Activated CD4-positive, alpha-beta memory T cell treated with anti-CD3 and anti-CD28 coated beads, Interleukin-2, amount 10 ng/mL, durations not matched to agents 7 days and 5 days (primary cell): ENCODE results near the gene NRN1L. TPM values are rescaled to one million over a fixed set of nuclear protein-coding genes. Genes with fewer than 3 reads are reported as not detected.

Experiments
- CTCF ChIA-PET: fragments of 350-600 bp; sonication (Branson Sonifier 250); formaldehyde crosslinking; loops from one replicate; lab custom pipeline; 2021; ENCODE audit warnings: antibody characterized with exemption, inconsistent platforms; lab: Charles Lee
- POLR2A ChIA-PET: fragments of 350-600 bp; sonication (Branson Sonifier 250); formaldehyde crosslinking; loops from one replicate; lab custom pipeline; 2021; ENCODE audit warnings: antibody characterized with exemption; lab: Charles Lee
- DNase-seq: peaks from one replicate; pipeline ENCODE4 v3.0.0-alpha.2; 2020
- H3K27ac Mint-ChIP-seq: one replicate; pipeline ENCODE4 v1.8.0; 2021; ENCODE audit warnings: mild to moderate bottlenecking, mixed read lengths
- H3K27me3 Mint-ChIP-seq: one replicate; pipeline ENCODE4 v1.8.0; 2021; ENCODE audit warnings: mixed read lengths
- H3K36me3 Mint-ChIP-seq: one replicate; pipeline ENCODE4 v1.8.0; 2021; ENCODE audit warnings: low read depth, mixed read lengths
- H3K4me1 Mint-ChIP-seq: one replicate; pipeline ENCODE4 v1.8.0; 2021; ENCODE audit warnings: mixed read lengths
- H3K4me3 Mint-ChIP-seq: one replicate; pipeline ENCODE4 v1.8.0; 2021; ENCODE audit warnings: mild to moderate bottlenecking, mixed read lengths
- H3K9me3 Mint-ChIP-seq: one replicate; pipeline ENCODE4 v1.8.0; 2021; ENCODE audit warnings: mixed read lengths
- total RNA-seq, 2 experiments: library from RNA; stranded (reverse); gene quantifications; one replicate each; pipeline ENCODE4 v1.2.3, GENCODE V29; 2021

NRN1L gene
- total RNA-seq, 2 experiments from 2014 or later: 0.76 to 1.3 TPM

- CTCF ChIA-PET: interaction anchor here (0.5 kb wide), 1 partner anchor 198 kb away, joined by 3 read pairs; no protein-coding TSS in a partner anchor
- peaks cover 35% of the 10 kb centered on the region for H3K4me1 Mint-ChIP-seq
- H3K27me3 Mint-ChIP-seq: no peaks in the 10 kb centered on the region
- H3K36me3 Mint-ChIP-seq: peaks cover 65% of the 10 kb centered on the region
- DNase-seq: no peak
- no peak overlapping the region for H3K27ac Mint-ChIP-seq
- H3K9me3 Mint-ChIP-seq: no peaks in the 10 kb centered on the region
- POLR2A ChIA-PET: no interaction called here
- H3K4me3 Mint-ChIP-seq: no peak overlapping the region
Measured at GRCh38 chr16:67877064-67877463, 7.6 kb upstream of the NRN1L start.

- H3K4me3 Mint-ChIP-seq: no peak overlapping the region
- no peak overlapping the region for H3K27ac Mint-ChIP-seq
- no peaks in the 10 kb centered on the region for H3K9me3 Mint-ChIP-seq
- peaks cover 27% of the 10 kb centered on the region for H3K4me1 Mint-ChIP-seq
- POLR2A ChIA-PET: no interaction called here
- CTCF ChIA-PET: no interaction called here
- no peaks in the 10 kb centered on the region for H3K27me3 Mint-ChIP-seq
- DNase-seq: no peak
- H3K36me3 Mint-ChIP-seq: peaks cover 71% of the 10 kb centered on the region
Measured at GRCh38 chr16:67878232-67878631, 6.5 kb upstream of the NRN1L start.

GRCh38 chr16:67878846-67879245 lies 5.8 kb upstream of the NRN1L start:
- POLR2A ChIA-PET: no interaction called here
- DNase-seq: no peak
- H3K9me3 Mint-ChIP-seq: no peaks in the 10 kb centered on the region
- peaks cover 75% of the 10 kb centered on the region for H3K36me3 Mint-ChIP-seq
- no peaks in the 10 kb centered on the region for H3K27me3 Mint-ChIP-seq
- H3K4me1 Mint-ChIP-seq: peaks cover 25% of the 10 kb centered on the region
- CTCF ChIA-PET: no interaction called here
- H3K4me3 Mint-ChIP-seq: no peak overlapping the region
- H3K27ac Mint-ChIP-seq: no peak overlapping the region

- POLR2A ChIA-PET: no interaction called here
- no peak for DNase-seq
- Mint-ChIP-seq H3K4me3 (no peak overlapping the region), H3K27me3 (no peaks in the 10 kb centered on the region), H3K27ac (no peak overlapping the region), H3K36me3 (peaks cover 80% of the 10 kb centered on the region), H3K9me3 (no peaks in the 10 kb centered on the region), H3K4me1 (peaks cover 19% of the 10 kb centered on the region)
- CTCF ChIA-PET: no interaction called here
Measured at GRCh38 chr16:67879462-67879861, 5.2 kb upstream of the NRN1L start.

- no peak for DNase-seq
- ChIA-PET POLR2A (no interaction called here), CTCF (no interaction called here)
- no peaks in the 10 kb centered on the region for H3K27me3 Mint-ChIP-seq
- H3K9me3 Mint-ChIP-seq: no peaks in the 10 kb centered on the region
- H3K4me1 Mint-ChIP-seq: peaks cover 14% of the 10 kb centered on the region
- H3K36me3 Mint-ChIP-seq: peaks cover 81% of the 10 kb centered on the region
- no peak overlapping the region for H3K4me3 Mint-ChIP-seq
- H3K27ac Mint-ChIP-seq: no peak overlapping the region
Measured at GRCh38 chr16:67879936-67880335, 4.7 kb upstream of the NRN1L start.

- ChIA-PET POLR2A (interaction anchor here (2.1 kb wide), 1 partner anchor 54 kb away, joined by 6 read pairs; no protein-coding TSS in a partner anchor), CTCF (interaction anchor here (0.6 to 0.8 kb wide), 2 partner anchors 11 to 71 kb away, joined by 3 read pairs; no protein-coding TSS in a partner anchor)
- Mint-ChIP-seq H3K4me3 (no peak overlapping the region), H3K9me3 (no peaks in the 10 kb centered on the region), H3K4me1 (peaks cover 8% of the 10 kb centered on the region), H3K27ac (no peak overlapping the region), H3K27me3 (no peaks in the 10 kb centered on the region), H3K36me3 (peaks cover 81% of the 10 kb centered on the region)
- no peak for DNase-seq
Measured at GRCh38 chr16:67880584-67880983, 4.1 kb upstream of the NRN1L start.

- no peak for DNase-seq
- no peaks in the 10 kb centered on the region for H3K9me3 Mint-ChIP-seq
- H3K27me3 Mint-ChIP-seq: no peaks in the 10 kb centered on the region
- peaks cover 69% of the 10 kb centered on the region for H3K36me3 Mint-ChIP-seq
- H3K4me3 Mint-ChIP-seq: no peak overlapping the region
- H3K4me1 Mint-ChIP-seq: no peaks in the 10 kb centered on the region
- CTCF ChIA-PET: interaction anchor here (0.7 to 3.8 kb wide), 6 partner anchors 9 to 72 kb away, joined by 3 to 22 read pairs (median 4); partner anchors contain the start of gene PSMB10
- no peak overlapping the region for H3K27ac Mint-ChIP-seq
- POLR2A ChIA-PET: interaction anchor here (1.2 to 3.6 kb wide), 3 partner anchors 11 to 53 kb away, joined by 4 to 19 read pairs (median 6); partner anchors contain the start of gene PSKH1
Measured at GRCh38 chr16:67881621-67882161, 3.0 kb upstream of the NRN1L start.

- H3K36me3 Mint-ChIP-seq: peaks cover 61% of the 10 kb centered on the region
- DNase-seq: no peak
- H3K4me1 Mint-ChIP-seq: no peaks in the 10 kb centered on the region
- no peaks in the 10 kb centered on the region for H3K27me3 Mint-ChIP-seq
- no peak overlapping the region for H3K27ac Mint-ChIP-seq
- CTCF ChIA-PET: interaction anchor here (0.7 to 3.8 kb wide), 9 partner anchors 8 to 362 kb away, joined by 3 to 22 read pairs (median 8); partner anchors contain the start of genes PSKH1 and PSMB10
- no peak overlapping the region for H3K4me3 Mint-ChIP-seq
- no peaks in the 10 kb centered on the region for H3K9me3 Mint-ChIP-seq
- POLR2A ChIA-PET: interaction anchor here (0.8 to 3.6 kb wide), 8 partner anchors 9 to 53 kb away, joined by 3 to 19 read pairs (median 4); partner anchors contain the start of genes CTRL, EDC4 and PSKH1
Measured at GRCh38 chr16:67882374-67883145, 2.1 kb upstream of the NRN1L start.

- H3K4me3 Mint-ChIP-seq: no peak overlapping the region
- peaks cover 53% of the 10 kb centered on the region for H3K36me3 Mint-ChIP-seq
- ChIA-PET POLR2A (interaction anchor here (0.8 to 3.6 kb wide), 9 partner anchors 8 to 157 kb away, joined by 3 to 19 read pairs (median 4); partner anchors contain the start of genes CTRL, EDC4, PSKH1 and PSMB10), CTCF (interaction anchor here (0.5 to 3.8 kb wide), 27 partner anchors 9 to 362 kb away, joined by 3 to 22 read pairs (median 4); partner anchors contain the start of genes DDX28, DUS2, EDC4 and LCAT)
- no peak for DNase-seq
- no peaks in the 10 kb centered on the region for H3K4me1 Mint-ChIP-seq
- H3K27me3 Mint-ChIP-seq: no peaks in the 10 kb centered on the region
- H3K9me3 Mint-ChIP-seq: no peaks in the 10 kb centered on the region
- no peak overlapping the region for H3K27ac Mint-ChIP-seq
Measured at GRCh38 chr16:67883146-67883871, 1.4 kb upstream of the NRN1L start.

- Mint-ChIP-seq H3K4me1 (no peaks in the 10 kb centered on the region), H3K27ac (no peak overlapping the region), H3K27me3 (no peaks in the 10 kb centered on the region), H3K4me3 (no peak overlapping the region), H3K36me3 (peaks cover 48% of the 10 kb centered on the region), H3K9me3 (no peaks in the 10 kb centered on the region)
- POLR2A ChIA-PET: interaction anchor here (0.8 to 3.6 kb wide), 7 partner anchors 9 to 157 kb away, joined by 3 to 19 read pairs (median 4); partner anchors contain the start of genes CTRL, EDC4, PSKH1 and PSMB10
- CTCF ChIA-PET: interaction anchor here (0.7 to 3.8 kb wide), 31 partner anchors 9 to 363 kb away, joined by 3 to 22 read pairs (median 3); partner anchors contain the start of genes DDX28, DUS2, EDC4 and LCAT
- peak; percentile 71 for DNase-seq
Measured at GRCh38 chr16:67883872-67884261, 818 bp upstream of the NRN1L start.

GRCh38 chr16:67885545-67885944 lies 860 bp downstream of the NRN1L start:
- Mint-ChIP-seq H3K4me3 (no peak overlapping the region), H3K9me3 (no peaks in the 10 kb centered on the region), H3K36me3 (peaks cover 34% of the 10 kb centered on the region), H3K27ac (no peak overlapping the region), H3K4me1 (no peaks in the 10 kb centered on the region), H3K27me3 (no peaks in the 10 kb centered on the region)
- no peak for DNase-seq
- POLR2A ChIA-PET: interaction anchor here (1.2 kb wide), 1 partner anchor 49 kb away, joined by 3 read pairs; no protein-coding TSS in a partner anchor
- CTCF ChIA-PET: interaction anchor here (0.9 to 2.6 kb wide), 6 partner anchors 11 to 180 kb away, joined by 3 to 10 read pairs (median 4); no protein-coding TSS in a partner anchor

- no peak overlapping the region for H3K27ac Mint-ChIP-seq
Measured at GRCh38 chr16:67885976-67886375, 1.3 kb downstream of the NRN1L start.

More at GRCh38 chr16:67885976-67886375, 1.3 kb downstream of the NRN1L start:
- Mint-ChIP-seq H3K4me3 (no peak overlapping the region), H3K9me3 (no peaks in the 10 kb centered on the region), H3K4me1 (no peaks in the 10 kb centered on the region), H3K27me3 (no peaks in the 10 kb centered on the region), H3K36me3 (peaks cover 33% of the 10 kb centered on the region)
- CTCF ChIA-PET: interaction anchor here (0.9 to 1.6 kb wide), 6 partner anchors 11 to 179 kb away, joined by 3 to 5 read pairs (median 3); no protein-coding TSS in a partner anchor
- no peak for DNase-seq
- POLR2A ChIA-PET: interaction anchor here (1.2 kb wide), 1 partner anchor 49 kb away, joined by 3 read pairs; no protein-coding TSS in a partner anchor
